WTC11 (cell line): Measurements from ENCODE around the gene HPX. TPM values are rescaled to one million over a fixed set of nuclear protein-coding genes. Genes with fewer than 3 reads are reported as not detected.

ENCODE experiments used
- ATAC-seq: fragments of 200-7000 bp; cut with Tn5 transposase; 2 replicates; pipeline ENCODE4 v1.10.0; 2021; ENCODE audit warnings: mild to moderate bottlenecking, moderate library complexity
- CTCF ChIA-PET: fragments of 300-600 bp; sonication (Branson Sonifier 250); formaldehyde crosslinking; loops from one replicate; lab custom pipeline; 2021; ENCODE audit warnings: antibody characterized with exemption; lab: Charles Lee
- POLR2A ChIA-PET: fragments of 350-600 bp; sonication (Branson Sonifier 250); formaldehyde crosslinking; loops from one replicate; lab custom pipeline; 2021; ENCODE audit warnings: antibody characterized with exemption; lab: Charles Lee
- DNase-seq: peaks from one replicate; pipeline ENCODE4 v3.0.0; 2021; ENCODE audit warnings: low spot score
- H3K27ac Mint-ChIP-seq: 2 replicates; pipeline ENCODE4 v1.8.0; 2021; ENCODE audit warnings: mixed read lengths
- H3K27me3 Mint-ChIP-seq: 2 replicates; pipeline ENCODE4 v1.8.0; 2021; ENCODE audit warnings: low read depth, mild to moderate bottlenecking, moderate library complexity, mixed read lengths
- H3K36me3 Mint-ChIP-seq: 2 replicates; pipeline ENCODE4 v1.8.0; 2021; ENCODE audit warnings: mixed read lengths
- H3K4me1 Mint-ChIP-seq: 2 replicates; pipeline ENCODE4 v1.8.0; 2022; ENCODE audit warnings: mixed read lengths
- H3K4me3 Mint-ChIP-seq: 2 replicates; pipeline ENCODE4 v1.8.0; 2021; ENCODE audit warnings: mild to moderate bottlenecking, moderate library complexity, mixed read lengths
- H3K9me3 Mint-ChIP-seq: 2 replicates; pipeline ENCODE4 v1.8.0; 2021; ENCODE audit warnings: mixed read lengths
- AFF4 ChIP-seq: sonication (generic); formaldehyde crosslinking; IDR thresholded peaks from 2 replicates; pipeline ENCODE4 v1.8.1; 2023; ENCODE audit warnings: mild to moderate bottlenecking, missing genetic modification reagents, borderline replicate concordance
- ARID4B ChIP-seq: sonication (generic); formaldehyde crosslinking; IDR thresholded peaks from 2 replicates; pipeline ENCODE4 v1.8.0; 2023; ENCODE audit warnings: missing genetic modification reagents, mild to moderate bottlenecking, borderline replicate concordance
- ATF1 ChIP-seq: sonication (generic); formaldehyde crosslinking; IDR thresholded peaks from 2 replicates; pipeline ENCODE4 v1.8.1; 2023; ENCODE audit warnings: mild to moderate bottlenecking, moderate library complexity, missing genetic modification reagents
- CBFB ChIP-seq: sonication (generic); formaldehyde crosslinking; IDR thresholded peaks from 2 replicates; pipeline ENCODE4 v1.8.1; 2022; ENCODE audit warnings: mild to moderate bottlenecking, low read depth, missing genetic modification reagents
- E2F5 ChIP-seq: sonication (generic); formaldehyde crosslinking; IDR thresholded peaks from 2 replicates; pipeline ENCODE4 v1.8.1; 2022; ENCODE audit warnings: mild to moderate bottlenecking, moderate library complexity, missing genetic modification reagents
- EMX1 ChIP-seq: fragments of 250-450 bp; sonication (Bioruptor Pico); IDR thresholded peaks from 2 replicates; pipeline ENCODE4 v1.8.0; 2021; ENCODE audit warnings: mild to moderate bottlenecking
- ESRRA ChIP-seq: sonication (generic); formaldehyde crosslinking; IDR thresholded peaks from 2 replicates; pipeline ENCODE4 v1.8.1; 2022; ENCODE audit warnings: mild to moderate bottlenecking, missing genetic modification reagents, borderline replicate concordance
- GTF2I ChIP-seq: fragments of 250-450 bp; sonication (Bioruptor Pico); conservative IDR thresholded peaks from 2 replicates; pipeline ENCODE4 v1.4.0; 2021; ENCODE audit warnings: mild to moderate bottlenecking
- JAZF1 ChIP-seq: fragments of 250-450 bp; sonication (Bioruptor Pico); IDR thresholded peaks from 2 replicates; pipeline ENCODE4 v1.9.0; 2021; ENCODE audit warnings: moderate library complexity, mild to moderate bottlenecking, inconsistent platforms
- PRRX2 ChIP-seq: fragments of 250-450 bp; sonication (Bioruptor Pico); IDR thresholded peaks from 2 replicates; pipeline ENCODE4 v1.8.0; 2021; ENCODE audit warnings: mild to moderate bottlenecking
- RORB ChIP-seq: fragments of 250-450 bp; sonication (Bioruptor Pico); IDR thresholded peaks from 2 replicates; pipeline ENCODE4 v1.9.0; 2021; ENCODE audit warnings: mild to moderate bottlenecking
- SMAD4 ChIP-seq: sonication (generic); formaldehyde crosslinking; IDR thresholded peaks from 2 replicates; pipeline ENCODE4 v1.8.0; 2022; ENCODE audit warnings: mild to moderate bottlenecking, missing genetic modification reagents
- TCF7 ChIP-seq: sonication (generic); formaldehyde crosslinking; IDR thresholded peaks from 2 replicates; pipeline ENCODE4 v1.8.0; 2022; ENCODE audit warnings: mild to moderate bottlenecking, low read depth, missing genetic modification reagents, moderate library complexity
- USF2 ChIP-seq: sonication (generic); formaldehyde crosslinking; IDR thresholded peaks from 2 replicates; pipeline ENCODE4 v1.8.1; 2023; ENCODE audit warnings: mild to moderate bottlenecking, missing genetic modification reagents, moderate library complexity
- ZBTB43 ChIP-seq: sonication (generic); formaldehyde crosslinking; IDR thresholded peaks from 2 replicates; pipeline ENCODE4 v1.8.1; 2023; ENCODE audit warnings: mild to moderate bottlenecking, missing genetic modification reagents
- ZNF121 ChIP-seq: sonication (generic); formaldehyde crosslinking; IDR thresholded peaks from 2 replicates; pipeline ENCODE4 v1.8.0; 2023; ENCODE audit warnings: missing genetic modification reagents
- ZNF532 ChIP-seq: fragments of 250-450 bp; sonication (Bioruptor Pico); IDR thresholded peaks from 2 replicates; pipeline ENCODE4 v1.9.0; 2021; ENCODE audit warnings: mild to moderate bottlenecking, borderline replicate concordance
- total RNA-seq: library from RNA; stranded (reverse); gene quantifications from 3 replicates; pipeline ENCODE4 v1.2.3, GENCODE V29; 2021

The HPX gene
- total RNA-seq, 1 experiment from 2014 or later = 1.7 TPM

- DNase-seq (no peak), ATAC-seq (no peak)
- no peak for TF ChIP-seq GTF2I (CRISPR knock-in tag)
- no peak for TF ChIP-seq ZBTB43 (CRISPR knock-in tag)
- TF ChIP-seq PRRX2 (CRISPR knock-in tag) = no peak
- TF ChIP-seq USF2 = no peak
- no peak for TF ChIP-seq ATF1 (CRISPR knock-in tag)
- TF ChIP-seq E2F5 (CRISPR knock-in tag) = no peak
- TF ChIP-seq ZNF532 (CRISPR knock-in tag) = no peak
- no peak for TF ChIP-seq CBFB
- TF ChIP-seq AFF4 (CRISPR knock-in tag) = no peak
- TF ChIP-seq ZNF121 (CRISPR knock-in tag) = no peak
- ChIA-PET CTCF (interaction anchor here (1.0 to 1.1 kb wide), 3 partner anchors 22 to 42 kb away, joined by 3 to 4 read pairs (median 3); no protein-coding TSS in a partner anchor), POLR2A (interaction anchor here (0.5 to 1.0 kb wide), 2 partner anchors 11 to 27 kb away, joined by 3 to 6 read pairs; partner anchors contain the start of gene SMPD1)
- Mint-ChIP-seq H3K36me3 (no peaks in the 10 kb centered on the region), H3K4me3 (no peak overlapping the region), H3K27me3 (no peaks in the 10 kb centered on the region), H3K4me1 (peaks cover 18% of the 10 kb centered on the region), H3K27ac (no peak overlapping the region), H3K9me3 (no peaks in the 10 kb centered on the region)
These were observed 39.3 kb downstream of the HPX start for GRCh38 chr11:6401464-6401863.

GRCh38 chr11:6400431-6401345 lies 40.1 kb downstream of the HPX start:
- Mint-ChIP-seq H3K9me3 (no peaks in the 10 kb centered on the region), H3K36me3 (no peaks in the 10 kb centered on the region), H3K27ac (no peak overlapping the region), H3K4me3 (no peak overlapping the region), H3K4me1 (peaks cover 12% of the 10 kb centered on the region), H3K27me3 (no peaks in the 10 kb centered on the region)
- DNase-seq (no peak), ATAC-seq (no peak)
- ChIA-PET POLR2A (interaction anchor here (1.0 kb wide), 1 partner anchor 11 kb away, joined by 3 read pairs; the partner anchor contains the start of gene SMPD1), CTCF (interaction anchor here (1.0 to 1.1 kb wide), 2 partner anchors 21 to 43 kb away, joined by 3 read pairs; no protein-coding TSS in a partner anchor)
- TF ChIP-seq EMX1 (CRISPR knock-in tag) (no peak), RORB (CRISPR knock-in tag) (no peak), SMAD4 (CRISPR knock-in tag) (no peak), ESRRA (CRISPR knock-in tag) (no peak), JAZF1 (CRISPR knock-in tag) (no peak), ARID4B (no peak), TCF7 (no peak)
